ENCODE measurements around the gene NEK10. TPM values are rescaled to one million over a fixed set of nuclear protein-coding genes. Genes with fewer than 3 reads are reported as not detected.

The NEK10 gene
- total RNA-seq, 1 experiment from 2014 or later, result 0.66 TPM

DNA sequence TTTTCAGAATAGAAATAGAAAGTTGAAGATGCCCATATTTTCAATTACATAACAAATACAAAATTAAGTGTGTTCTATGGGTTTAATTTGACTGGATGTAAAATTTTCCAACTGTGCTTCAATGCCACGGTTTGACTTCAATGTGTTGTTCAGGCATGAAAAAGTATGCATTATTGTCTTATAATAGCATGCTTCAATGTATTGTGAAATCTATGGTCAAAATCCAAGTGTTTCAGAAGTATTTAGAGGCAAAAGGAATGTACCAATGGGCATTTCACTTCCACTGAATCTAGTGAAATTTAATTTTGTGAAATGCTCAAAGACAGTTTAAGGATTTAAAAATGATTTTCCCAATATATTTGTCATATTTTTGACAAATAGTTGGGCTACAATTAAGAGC is 16.0 kb downstream of the NEK10 start:
- Histone ChIP-seq H3K14ac (ENCODE audit: insufficient read depth, low read length) (no peak overlapping the region), H3K4me2 (ENCODE audit: insufficient read depth, insufficient read length, low read length) (no peak overlapping the region), H3K27me3 (ENCODE audit: insufficient read depth, low read length) (no peaks in the 10 kb centered on the region), H4K91ac (ENCODE audit: insufficient read length, low read depth, low read length) (no peak overlapping the region), H3K79me1 (ENCODE audit: insufficient read depth, low read depth, low read length, poor library complexity, severe bottlenecking) (no peaks in the 10 kb centered on the region), H2BK20ac (ENCODE audit: low read depth, low read length, poor library complexity, severe bottlenecking) (no peak overlapping the region), H2AFZ (ENCODE audit: low read length) (no peak overlapping the region), H3K4me1 (ENCODE audit: insufficient read depth, low read length) (peaks cover 3% of the 10 kb centered on the region; the same call in 1 of the 2 replicates), H3K23ac (ENCODE audit: insufficient read length, low read depth, low read length) (no peak overlapping the region), H4K20me1 (ENCODE audit: control insufficient read depth, insufficient read depth, insufficient read length) (no peaks in the 10 kb centered on the region), H2BK15ac (ENCODE audit: low read depth, low read length) (no peak overlapping the region), H3K9me3 (ENCODE audit: control insufficient read depth, low read depth, low read length) (no peaks in the 10 kb centered on the region), H3T11ph (ENCODE audit: low read length) (no peak overlapping the region), H2BK12ac (ENCODE audit: insufficient read length, low read depth, low read length) (no peak overlapping the region), H3K56ac (ENCODE audit: insufficient read length, low read depth, low read length) (no peak overlapping the region), H3K4ac (ENCODE audit: low read depth, low read length) (no peak overlapping the region), H3K79me2 (ENCODE audit: insufficient read depth, low read length) (no peaks in the 10 kb centered on the region), H3K9ac (ENCODE audit: extremely low read depth, insufficient read length, low read length) (no peak overlapping the region), H2AK5ac (ENCODE audit: insufficient read length, low read length) (no peak overlapping the region), H3K27ac (ENCODE audit: insufficient read length, low read depth, low read length) (no peak overlapping the region), H4K8ac (replicated peaks; ENCODE audit: insufficient read length, low read depth, low read length) (no peak overlapping the region), H4K5ac (ENCODE audit: insufficient read length, low read depth, low read length) (no peak overlapping the region), H3K23me2 (ENCODE audit: insufficient read length, low read depth, low read length, poor library complexity, severe bottlenecking) (no peaks in the 10 kb centered on the region), H3K18ac (ENCODE audit: insufficient read length, low read depth, low read length) (no peak overlapping the region), H2BK5ac (ENCODE audit: insufficient read length, low read length) (no peak overlapping the region), H2BK120ac (ENCODE audit: low read depth, low read length, poor library complexity, severe bottlenecking) (no peak overlapping the region)
- WGBS (ENCODE audit: extremely low coverage, insufficient read length, low lambda C conversion rate), result no CpG with 5 or more reads among the region's 1 CpG
- no peaks in the 10 kb centered on the region for H3K9me3 Mint-ChIP-seq
- H3K4me1 Mint-ChIP-seq, result peaks cover 46 to 47% of the 10 kb centered on the region in 2 experiments
- no peak overlapping the region for H3K4me3 Mint-ChIP-seq
- no peak for DNase-seq
- TF ChIP-seq, protein P1, sequence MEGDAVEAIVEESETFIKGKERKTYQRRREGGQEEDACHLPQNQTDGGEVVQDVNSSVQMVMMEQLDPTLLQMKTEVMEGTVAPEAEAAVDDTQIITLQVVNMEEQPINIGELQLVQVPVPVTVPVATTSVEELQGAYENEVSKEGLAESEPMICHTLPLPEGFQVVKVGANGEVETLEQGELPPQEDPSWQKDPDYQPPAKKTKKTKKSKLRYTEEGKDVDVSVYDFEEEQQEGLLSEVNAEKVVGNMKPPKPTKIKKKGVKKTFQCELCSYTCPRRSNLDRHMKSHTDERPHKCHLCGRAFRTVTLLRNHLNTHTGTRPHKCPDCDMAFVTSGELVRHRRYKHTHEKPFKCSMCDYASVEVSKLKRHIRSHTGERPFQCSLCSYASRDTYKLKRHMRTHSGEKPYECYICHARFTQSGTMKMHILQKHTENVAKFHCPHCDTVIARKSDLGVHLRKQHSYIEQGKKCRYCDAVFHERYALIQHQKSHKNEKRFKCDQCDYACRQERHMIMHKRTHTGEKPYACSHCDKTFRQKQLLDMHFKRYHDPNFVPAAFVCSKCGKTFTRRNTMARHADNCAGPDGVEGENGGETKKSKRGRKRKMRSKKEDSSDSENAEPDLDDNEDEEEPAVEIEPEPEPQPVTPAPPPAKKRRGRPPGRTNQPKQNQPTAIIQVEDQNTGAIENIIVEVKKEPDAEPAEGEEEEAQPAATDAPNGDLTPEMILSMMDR (conservative IDR thresholded peaks at IDR 0.05), result no peak
- no peak overlapping the region for H3K27ac Mint-ChIP-seq
- H3K27me3 Mint-ChIP-seq (ENCODE audit: low read depth), result no peaks in the 10 kb centered on the region
- H3K36me3 Mint-ChIP-seq (ENCODE audit: insufficient read depth in 1 of 3, low read depth in 3 of 3), result peaks cover 0 to 2% (median 0%) of the 10 kb centered on the region in 3 experiments; a peak in 1 of 7 replicates

Measured in H9 (cell line).